Body of pancreas (tissue), 4 donors: ENCODE measurements around the gene SUPT20HL2.

Source experiments
- POLR2A ChIP-seq, 3 donors: fragments of 450-650 bp; IDR thresholded peaks; one replicate each; pipeline ENCODE4 v1.6.1; 2016; ENCODE audit warnings: antibody characterized with exemption in 3 of 3, mild to moderate bottlenecking in 2 of 3
- TF ChIP-seq, protein P1 (sequence below), 7 experiments: fragments of 450-650 bp in 4 of 7; fragments of 200-600 bp in 3 of 7; sonication (generic) in 3 of 7; IDR thresholded peaks; one replicate each; pipeline ENCODE4 v1.5.1; 2016 to 2019; ENCODE audit warnings: antibody characterized with exemption in 7 of 7

- TF ChIP-seq, protein P1, sequence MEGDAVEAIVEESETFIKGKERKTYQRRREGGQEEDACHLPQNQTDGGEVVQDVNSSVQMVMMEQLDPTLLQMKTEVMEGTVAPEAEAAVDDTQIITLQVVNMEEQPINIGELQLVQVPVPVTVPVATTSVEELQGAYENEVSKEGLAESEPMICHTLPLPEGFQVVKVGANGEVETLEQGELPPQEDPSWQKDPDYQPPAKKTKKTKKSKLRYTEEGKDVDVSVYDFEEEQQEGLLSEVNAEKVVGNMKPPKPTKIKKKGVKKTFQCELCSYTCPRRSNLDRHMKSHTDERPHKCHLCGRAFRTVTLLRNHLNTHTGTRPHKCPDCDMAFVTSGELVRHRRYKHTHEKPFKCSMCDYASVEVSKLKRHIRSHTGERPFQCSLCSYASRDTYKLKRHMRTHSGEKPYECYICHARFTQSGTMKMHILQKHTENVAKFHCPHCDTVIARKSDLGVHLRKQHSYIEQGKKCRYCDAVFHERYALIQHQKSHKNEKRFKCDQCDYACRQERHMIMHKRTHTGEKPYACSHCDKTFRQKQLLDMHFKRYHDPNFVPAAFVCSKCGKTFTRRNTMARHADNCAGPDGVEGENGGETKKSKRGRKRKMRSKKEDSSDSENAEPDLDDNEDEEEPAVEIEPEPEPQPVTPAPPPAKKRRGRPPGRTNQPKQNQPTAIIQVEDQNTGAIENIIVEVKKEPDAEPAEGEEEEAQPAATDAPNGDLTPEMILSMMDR (IDR thresholded peaks at IDR 0.05): no peak
- no peak for TF ChIP-seq POLR2A (IDR thresholded peaks at IDR 0.05)
Observed at GRCh38 chrX:24334461-24334860, 20.6 kb upstream of the SUPT20HL2 start.
